ENCODE results near the gene WDR41.
"Not testable (repeated sequence)": the region's sequence is repeated elsewhere in the genome, so short reads cannot be mapped to it uniquely, and the experiment has no call there.

The WDR41 gene, protein sequence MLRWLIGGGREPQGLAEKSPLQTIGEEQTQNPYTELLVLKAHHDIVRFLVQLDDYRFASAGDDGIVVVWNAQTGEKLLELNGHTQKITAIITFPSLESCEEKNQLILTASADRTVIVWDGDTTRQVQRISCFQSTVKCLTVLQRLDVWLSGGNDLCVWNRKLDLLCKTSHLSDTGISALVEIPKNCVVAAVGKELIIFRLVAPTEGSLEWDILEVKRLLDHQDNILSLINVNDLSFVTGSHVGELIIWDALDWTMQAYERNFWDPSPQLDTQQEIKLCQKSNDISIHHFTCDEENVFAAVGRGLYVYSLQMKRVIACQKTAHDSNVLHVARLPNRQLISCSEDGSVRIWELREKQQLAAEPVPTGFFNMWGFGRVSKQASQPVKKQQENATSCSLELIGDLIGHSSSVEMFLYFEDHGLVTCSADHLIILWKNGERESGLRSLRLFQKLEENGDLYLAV

GRCh38 chr5:77491783-77492652, at the start of gene WDR41:
Gene WDR41 (minus strand): TSS chr5:77492316. CDS start chr5:77492220, 96 bp downstream.
- FAIRE-seq, result peak; percentile 15

DNA sequence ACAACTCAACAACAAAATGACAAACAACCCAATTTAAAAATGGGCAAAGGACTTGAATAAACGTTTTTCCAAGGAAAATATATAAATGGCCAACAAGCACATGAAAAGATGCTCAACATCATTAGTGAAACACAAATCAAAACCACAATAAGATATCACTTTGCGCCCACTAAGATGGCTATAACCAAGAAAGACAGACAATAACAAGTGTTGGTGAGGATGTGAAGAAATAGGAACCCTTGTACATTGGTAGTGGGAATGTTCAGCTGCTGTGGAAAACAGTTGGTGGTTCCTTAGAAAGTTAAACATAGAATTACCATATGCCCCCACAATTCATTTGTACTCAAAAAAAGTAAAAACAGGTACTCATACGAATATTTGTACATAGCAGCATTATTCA, 39.2 kb upstream of the WDR41 start:
- FAIRE-seq, result no peak

- FAIRE-seq, result no peak
Measured at GRCh38 chr5:77518304-77518703, 26.2 kb upstream of the WDR41 start.

DNA sequence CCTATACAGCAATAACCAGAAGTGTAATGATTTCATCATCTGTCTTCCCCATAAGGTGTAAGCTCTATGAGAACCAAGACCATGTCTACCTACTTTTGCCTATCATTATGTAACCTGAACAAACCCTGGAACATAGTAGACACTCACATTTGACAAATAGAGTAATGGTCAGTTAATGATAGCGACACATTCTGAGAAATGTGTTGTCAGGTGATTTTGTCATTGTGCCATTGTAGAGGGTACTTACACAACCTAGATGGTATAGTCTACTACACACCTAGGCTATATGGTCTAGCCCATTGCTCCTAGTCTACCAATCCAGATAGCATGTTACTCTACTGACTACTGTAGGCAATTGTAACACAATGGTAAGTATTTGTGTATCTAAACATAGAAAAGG, 22.3 kb upstream of the WDR41 start:
- no peak for FAIRE-seq

GRCh38 chr5:77513321-77513720, 21.2 kb upstream of the WDR41 start:
- FAIRE-seq, result no peak

DNA sequence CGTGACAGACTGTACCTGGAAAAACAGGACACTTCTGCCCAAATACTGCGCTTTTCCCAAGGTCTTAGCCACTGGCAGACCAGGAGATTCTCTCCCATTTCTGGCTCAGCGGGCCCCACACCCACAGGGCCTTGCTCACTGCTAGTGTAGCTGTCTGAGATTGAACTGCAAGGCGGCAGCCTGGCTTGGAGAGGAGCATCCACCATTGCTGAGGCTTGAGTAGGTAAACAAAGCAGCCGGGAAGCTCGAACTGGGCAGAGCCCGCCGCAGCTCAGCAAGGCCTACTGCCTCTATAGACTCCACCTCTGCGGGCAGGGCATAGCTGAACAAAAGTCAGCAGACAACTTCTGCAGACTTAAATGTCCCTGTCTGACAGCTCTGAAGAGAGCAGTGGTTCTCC, 9.0 kb upstream of the WDR41 start:
- FAIRE-seq, result not testable (repeated sequence)

- no peak for FAIRE-seq
Measured at GRCh38 chr5:77499973-77500372, 7.9 kb upstream of the WDR41 start.

DNA sequence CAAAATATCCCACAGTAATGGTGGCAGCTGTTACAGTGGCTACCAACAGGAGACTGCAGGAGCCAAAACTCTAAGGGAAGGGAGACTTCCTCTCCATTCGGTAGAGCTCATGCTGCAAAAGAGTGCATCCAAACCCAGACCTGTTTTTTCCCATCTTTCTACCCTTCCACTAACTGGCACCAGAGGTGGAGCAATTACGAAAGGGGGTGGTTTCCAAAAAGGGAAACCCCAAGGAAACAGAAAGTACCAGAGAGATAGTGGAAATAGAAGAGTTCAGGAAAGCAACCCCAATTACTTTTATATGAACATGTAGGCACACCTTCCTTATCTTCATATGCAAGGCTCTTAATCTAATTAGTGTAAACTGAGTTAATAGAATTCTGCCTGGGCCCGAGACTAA, 7.3 kb upstream of the WDR41 start:
- FAIRE-seq, result no peak

- no peak for FAIRE-seq
Measured at GRCh38 chr5:77498952-77499351, 6.8 kb upstream of the WDR41 start.

DNA sequence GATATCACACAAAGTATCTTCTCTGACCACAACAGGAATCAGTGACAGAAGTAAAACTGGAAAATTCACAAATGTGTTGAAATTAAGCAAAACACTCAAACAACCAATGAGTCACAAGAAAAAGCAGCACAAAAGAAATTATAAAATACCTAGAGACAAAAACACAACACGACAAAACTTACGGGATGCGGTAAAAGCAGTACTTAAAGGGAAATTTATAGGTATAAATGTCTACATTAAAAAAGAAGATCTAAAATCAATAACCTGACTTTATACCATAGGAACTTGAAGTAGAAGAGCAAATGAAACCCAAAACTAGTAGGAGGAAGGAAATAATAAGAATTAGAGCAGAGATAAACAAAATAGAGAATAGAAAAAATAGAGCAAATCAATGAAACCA, 2.8 kb upstream of the WDR41 start:
- no peak for FAIRE-seq

- FAIRE-seq, result no peak
Measured at GRCh38 chr5:77492653-77493000, 511 bp upstream of the WDR41 start.

DNA sequence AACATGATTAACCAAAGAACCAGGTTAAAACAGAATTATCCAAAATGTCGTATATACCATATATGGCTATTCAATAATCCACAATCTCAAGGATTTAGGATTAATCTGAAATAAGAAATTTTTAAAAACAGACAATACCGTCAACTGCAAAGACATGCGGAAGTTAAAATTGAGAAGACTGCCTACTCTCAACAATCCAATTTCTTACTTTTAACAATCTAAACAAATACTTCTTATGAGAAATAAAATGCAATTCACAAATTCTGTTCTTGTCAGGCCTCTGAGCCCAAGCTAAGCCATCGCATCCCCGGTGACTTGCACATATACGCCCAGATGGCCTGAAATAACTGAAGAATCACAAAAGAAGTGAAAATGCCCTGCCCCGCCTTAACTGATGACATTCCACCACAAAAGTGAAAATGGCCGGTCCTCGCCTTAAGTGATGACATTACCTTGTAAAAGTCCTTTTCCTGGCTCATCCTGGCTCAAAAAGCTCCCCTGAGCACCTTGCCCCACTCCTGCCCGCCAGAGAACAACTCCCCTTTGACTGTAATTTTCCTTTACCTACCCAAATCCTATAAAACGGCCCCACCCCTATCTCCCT, 1.3 kb downstream of the WDR41 start:
- not testable (repeated sequence) for FAIRE-seq

GRCh38 chr5:77486344-77486962, 5.7 kb downstream of the WDR41 start:
- no peak for FAIRE-seq

- FAIRE-seq, result no peak
Measured at GRCh38 chr5:77483682-77484081, 8.4 kb downstream of the WDR41 start.

DNA sequence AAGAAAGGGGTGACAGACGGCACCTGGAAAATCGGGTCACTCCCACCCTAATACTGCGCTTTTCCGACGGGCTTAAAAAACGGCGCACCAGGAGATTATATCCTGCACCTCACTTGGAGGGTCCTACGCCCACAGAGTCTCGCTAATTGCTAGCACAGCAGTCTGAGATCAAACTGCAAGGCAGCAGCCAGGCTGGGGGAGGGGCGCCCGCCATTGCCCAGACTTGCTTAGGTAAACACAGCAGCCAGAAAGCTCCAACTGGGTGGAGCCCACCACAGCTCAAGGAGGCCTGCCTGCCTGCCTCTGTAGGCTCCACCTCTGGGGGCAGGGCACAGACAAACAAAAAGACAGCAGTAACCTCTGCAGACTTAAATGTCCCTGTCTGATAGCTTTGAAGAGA, 17.1 kb downstream of the WDR41 start:
- not testable (repeated sequence) for FAIRE-seq

GRCh38 chr5:77468875-77469274, 23.2 kb downstream of the WDR41 start:
- FAIRE-seq, result not testable (repeated sequence)

DNA sequence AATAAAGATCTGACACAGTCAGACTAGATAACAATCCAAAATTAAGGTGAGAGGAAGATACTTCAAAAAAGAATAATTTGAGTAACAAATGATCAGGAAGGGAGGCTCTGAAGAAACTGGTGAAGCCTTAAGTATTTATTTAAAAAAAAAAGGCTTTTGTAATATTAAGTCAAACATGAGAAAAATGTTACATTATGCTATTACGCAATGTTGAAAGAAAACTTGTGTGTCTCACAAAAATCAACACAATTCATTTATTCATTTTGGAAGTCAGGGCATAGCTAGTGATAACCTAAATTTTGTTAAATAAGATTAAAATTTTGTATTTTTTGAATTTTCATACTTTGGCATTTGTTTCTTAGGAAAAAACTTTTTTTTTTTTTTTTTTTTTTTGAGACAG, 28.2 kb downstream of the WDR41 start:
- peak; percentile 18 for FAIRE-seq

GRCh38 chr5:77461287-77461686, 30.8 kb downstream of the WDR41 start:
- FAIRE-seq, result no peak

DNA sequence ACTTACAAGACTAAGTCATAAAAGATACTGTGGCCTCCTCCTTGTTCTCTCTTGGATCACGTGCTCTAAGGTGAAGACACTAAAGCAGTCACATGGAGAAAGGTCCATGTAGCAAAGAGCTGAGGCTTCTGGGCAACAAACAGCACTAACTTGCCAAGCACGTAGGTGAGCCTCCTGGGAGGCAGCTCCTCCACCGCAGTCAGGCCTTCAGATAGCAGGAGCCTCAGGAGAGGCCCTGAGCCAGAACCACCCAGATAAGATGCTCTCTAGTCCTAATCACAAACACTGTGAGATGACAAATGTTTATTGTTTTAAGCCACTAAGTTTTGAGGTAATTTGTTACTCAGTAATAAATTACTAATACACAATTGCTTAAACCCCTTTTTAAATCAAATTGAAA, 38.0 kb downstream of the WDR41 start:
- FAIRE-seq, result no peak

GRCh38 chr5:77452351-77452750, 39.8 kb downstream of the WDR41 start:
- FAIRE-seq, result no peak

DNA sequence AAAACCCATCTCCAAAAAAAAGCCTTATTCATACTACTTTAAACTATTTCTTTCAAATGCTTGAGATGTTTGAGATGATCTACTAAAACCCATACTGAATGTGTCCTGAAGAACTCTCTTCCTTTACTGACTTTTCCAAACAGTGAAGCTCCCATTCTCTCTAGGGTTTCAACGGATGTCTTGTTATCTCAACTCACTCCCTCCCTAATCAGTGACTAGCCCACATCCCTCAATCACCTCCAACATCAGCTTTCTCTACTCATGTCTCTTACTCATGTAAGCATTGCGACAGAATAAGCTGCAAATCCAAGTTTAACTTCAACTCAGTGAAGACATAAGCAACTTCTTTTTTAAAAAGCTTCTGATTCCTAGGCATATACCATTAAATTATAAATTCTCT, 42.1 kb downstream of the WDR41 start:
- FAIRE-seq, result no peak

- no peak for FAIRE-seq
Measured at GRCh38 chr5:77449277-77449676, 42.8 kb downstream of the WDR41 start.

GRCh38 chr5:77448831-77449230, 43.3 kb downstream of the WDR41 start:
- FAIRE-seq, result no peak

All from endometrium (tissue), 2 donors.